ENCODE data around the gene CEBPB. TPM values are rescaled to one million over a fixed set of nuclear protein-coding genes. Genes with fewer than 3 reads are reported as not detected.

CEBPB gene
- polyA plus RNA-seq, 1 donor (not counting 4 experiments of a cell fraction or from before 2014, with no cell fraction given): 15.8 TPM

GRCh38 chr20:50230184-50230583 is 39.6 kb downstream of the CEBPB start:
- Histone ChIP-seq H3K9ac (ENCODE audit: control insufficient read depth, extremely low read depth, insufficient read depth, low read length) (no peak overlapping the region), H4K20me1 (ENCODE audit: control insufficient read depth, extremely low read depth, insufficient read depth, low read length) (no peaks in the 10 kb centered on the region), H3K79me2 (ENCODE audit: control insufficient read depth, insufficient read depth, low read length) (no peaks in the 10 kb centered on the region), H3K9me3 (ENCODE audit: control insufficient read depth, low read depth, low read length) (no peaks in the 10 kb centered on the region), H3K4me2 (ENCODE audit: control insufficient read depth, extremely low read depth, insufficient read depth, low read depth, low read length) (no peak overlapping the region), H3K4me1 (ENCODE audit: control insufficient read depth, extremely low read depth, insufficient read depth, low read length) (no peaks in the 10 kb centered on the region), H3K4me3 (ENCODE audit: control insufficient read depth in 2 of 3, extremely low read depth in 1 of 3, insufficient read depth in 2 of 3, low read depth in 1 of 3, low read length in 3 of 3) (no peak overlapping the region), H2AFZ (ENCODE audit: control insufficient read depth, low read length) (no peak overlapping the region), H3K9me1 (ENCODE audit: control insufficient read depth, extremely low read depth, insufficient read depth, low read length) (no peaks in the 10 kb centered on the region), H3K36me3 (ENCODE audit: control insufficient read depth in 2 of 2, extremely low read depth in 1 of 2, insufficient read depth in 2 of 2, low read length in 2 of 2) (no peaks in the 10 kb centered on the region), H3K27me3 (ENCODE audit: control insufficient read depth, extremely low read depth, insufficient read depth, low read length) (no peaks in the 10 kb centered on the region), H3K27ac (ENCODE audit: control insufficient read depth, insufficient read depth, low read length) (no peak overlapping the region)
- dilution Hi-C loops (cut with MboI; ENCODE audit: extremely low pct_ligation_motif_present, low sequenced_read_pairs): no loop called here
- TF ChIP-seq CTCF (optimal IDR thresholded peaks at IDR 0.05 in 1 of 3, IDR thresholded peaks at IDR 0.05 in 1 of 3, conservative IDR thresholded peaks at IDR 0.05 in 1 of 3; ENCODE audit: extremely low read depth in 1 of 3, insufficient read depth in 2 of 3, low read length in 3 of 3) (no peak), EZH2 (IDR thresholded peaks at IDR 0.05; ENCODE audit: low read length) (no peak)
- DNase-seq (ENCODE audit: low read depth, low spot score) (no peak), FAIRE-seq (no peak)

GRCh38 chr20:50230871-50231560 is 40.4 kb downstream of the CEBPB start:
- Histone ChIP-seq H2AFZ (ENCODE audit: control insufficient read depth, low read length) (no peak overlapping the region), H3K4me3 (ENCODE audit: control insufficient read depth in 2 of 3, extremely low read depth in 1 of 3, insufficient read depth in 2 of 3, low read depth in 1 of 3, low read length in 3 of 3) (no peak overlapping the region), H3K27me3 (ENCODE audit: control insufficient read depth, extremely low read depth, insufficient read depth, low read length) (no peaks in the 10 kb centered on the region), H3K4me1 (ENCODE audit: control insufficient read depth, extremely low read depth, insufficient read depth, low read length) (no peaks in the 10 kb centered on the region), H3K36me3 (ENCODE audit: control insufficient read depth in 2 of 2, extremely low read depth in 1 of 2, insufficient read depth in 2 of 2, low read length in 2 of 2) (no peaks in the 10 kb centered on the region), H3K27ac (ENCODE audit: control insufficient read depth, insufficient read depth, low read length) (no peak overlapping the region), H4K20me1 (ENCODE audit: control insufficient read depth, extremely low read depth, insufficient read depth, low read length) (no peaks in the 10 kb centered on the region), H3K9me3 (ENCODE audit: control insufficient read depth, low read depth, low read length) (no peaks in the 10 kb centered on the region), H3K9ac (ENCODE audit: control insufficient read depth, extremely low read depth, insufficient read depth, low read length) (no peak overlapping the region), H3K79me2 (ENCODE audit: control insufficient read depth, insufficient read depth, low read length) (no peaks in the 10 kb centered on the region), H3K9me1 (ENCODE audit: control insufficient read depth, extremely low read depth, insufficient read depth, low read length) (no peaks in the 10 kb centered on the region), H3K4me2 (ENCODE audit: control insufficient read depth, extremely low read depth, insufficient read depth, low read depth, low read length) (no peak overlapping the region)
- FAIRE-seq: no peak
- TF ChIP-seq EZH2 (IDR thresholded peaks at IDR 0.05; ENCODE audit: low read length) (no peak), CTCF (optimal IDR thresholded peaks at IDR 0.05 in 1 of 3, IDR thresholded peaks at IDR 0.05 in 1 of 3, conservative IDR thresholded peaks at IDR 0.05 in 1 of 3; ENCODE audit: extremely low read depth in 1 of 3, insufficient read depth in 2 of 3, low read length in 3 of 3) (no peak)
- dilution Hi-C loops (cut with MboI; ENCODE audit: extremely low pct_ligation_motif_present, low sequenced_read_pairs): no loop called here
- DNase-seq (ENCODE audit: low read depth, low spot score): no peak
